Chondrocyte (in vitro differentiated cells): ENCODE measurements around the gene PTPRK. TPM values are rescaled to one million over a fixed set of nuclear protein-coding genes. Genes with fewer than 3 reads are reported as not detected.

Source experiments
- DNase-seq: peaks from one replicate; pipeline ENCODE4 v3.0.0; 2021; ENCODE audit warnings: mixed read lengths, low spot score
- H3K27ac Mint-ChIP-seq: one replicate; pipeline ENCODE4 v1.8.0; 2021; ENCODE audit warnings: mild to moderate bottlenecking, moderate library complexity, mixed read lengths; ENCODE audit not compliant: unreplicated experiment
- H3K27me3 Mint-ChIP-seq: 2 replicates; pipeline ENCODE4 v1.8.0; 2021; ENCODE audit warnings: low read depth, mixed read lengths
- H3K36me3 Mint-ChIP-seq: 2 replicates; pipeline ENCODE4 v1.8.0; 2021; ENCODE audit warnings: low read depth, mixed read lengths
- H3K4me1 Mint-ChIP-seq: 2 replicates; pipeline ENCODE4 v1.8.0; 2021; ENCODE audit warnings: low read depth, mild to moderate bottlenecking, mixed read lengths
- H3K4me3 Mint-ChIP-seq: one replicate; pipeline ENCODE4 v1.8.0; 2021; ENCODE audit warnings: mild to moderate bottlenecking, moderate library complexity, mixed read lengths; ENCODE audit not compliant: unreplicated experiment
- H3K9me3 Mint-ChIP-seq: 2 replicates; pipeline ENCODE4 v1.8.0; 2021; ENCODE audit warnings: low read depth, mixed read lengths
- CTCF ChIP-seq: fragments of 200-600 bp; sonication (generic); IDR thresholded peaks from 2 replicates; pipeline ENCODE4 v1.5.0; 2021; ENCODE audit warnings: antibody characterized with exemption, mild to moderate bottlenecking, moderate library complexity
- long read RNA-seq: library from polyadenylated mRNA; stranded (forward); transcript quantifications from one replicate; pipeline ENCODE4 v2.0.0, GENCODE V29; 2021
- total RNA-seq: library from RNA; stranded (reverse); gene quantifications from 3 replicates; pipeline ENCODE4 v1.2.1, GENCODE V29; 2021

The PTPRK gene
- 63.3 to 69.9 TPM (median 67.0 TPM) in 3 replicates for total RNA-seq
- long read RNA-seq, full-length matches to known transcripts, result 53 of 93 reads
- long read RNA-seq, partial matches to known transcripts, result 13 of 93 reads
- long read RNA-seq, other reads (novel, unspliced or antisense), result 27 of 93 reads

- H3K27me3 Mint-ChIP-seq, result no peaks in the 10 kb centered on the region
- H3K9me3 Mint-ChIP-seq, result no peaks in the 10 kb centered on the region
- H3K27ac Mint-ChIP-seq, result peak within 1 kb of the TSS; percentile 98
- H3K4me3 Mint-ChIP-seq, result peak within 1 kb of the TSS; percentile 98
- DNase-seq, result peak; percentile 99
- no peaks in the 10 kb centered on the region for H3K36me3 Mint-ChIP-seq
- peaks cover 39% of the 10 kb centered on the region for H3K4me1 Mint-ChIP-seq
- peak; percentile 80 for TF ChIP-seq CTCF
Measured at GRCh38 chr6:128520436-128521281, at the start of gene PTPRK. PTPRK (minus strand) TSS chr6:128520599; CDS start chr6:128520358, 241 bp downstream.

DNA sequence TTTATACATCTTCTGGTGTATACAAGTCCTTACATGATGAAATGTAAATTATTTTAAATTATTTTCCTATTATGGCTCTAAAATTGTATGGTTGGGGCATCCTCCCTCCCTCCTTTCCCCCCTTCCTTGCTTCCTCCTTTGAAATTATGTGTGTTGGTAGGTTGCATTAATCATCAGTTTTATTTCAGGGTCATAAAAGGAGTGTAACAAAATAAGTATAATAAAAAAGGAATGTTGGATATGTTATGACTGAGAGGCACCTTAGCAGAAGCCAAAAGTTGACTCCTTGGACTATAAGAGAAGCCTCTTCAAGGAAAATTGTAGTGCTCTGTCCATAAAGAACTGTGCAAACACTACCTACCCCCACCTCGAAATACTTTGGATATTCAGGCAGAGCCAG lies 46.6 kb upstream of the PTPRK start:
- DNase-seq, result no peak
- Mint-ChIP-seq H3K36me3 (peaks cover 1% of the 10 kb centered on the region), H3K27me3 (no peaks in the 10 kb centered on the region), H3K4me3 (no peak overlapping the region), H3K27ac (no peak overlapping the region), H3K9me3 (peaks cover 2% of the 10 kb centered on the region), H3K4me1 (peaks cover 36% of the 10 kb centered on the region)
- TF ChIP-seq CTCF, result no peak

DNA sequence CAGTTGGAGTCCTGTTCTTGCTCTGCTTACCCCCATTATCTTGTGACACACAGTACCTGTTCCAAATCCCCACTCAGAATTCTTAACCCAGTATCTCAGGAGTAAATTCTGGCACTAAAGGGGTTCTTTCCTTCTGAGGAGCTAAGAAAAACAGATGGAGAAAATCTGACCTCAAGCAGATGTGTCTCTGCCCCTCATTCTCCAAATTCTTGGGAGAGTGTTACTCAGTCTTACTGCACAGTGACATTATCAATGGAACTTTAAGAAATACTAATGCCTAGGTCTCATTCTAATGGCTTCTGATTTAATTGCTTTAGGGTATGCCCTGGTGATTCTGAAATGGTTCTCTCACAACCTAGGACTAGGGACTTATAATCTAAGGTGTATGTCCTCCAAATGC lies 40.6 kb upstream of the PTPRK start:
- H3K4me3 Mint-ChIP-seq, result no peak overlapping the region
- no peaks in the 10 kb centered on the region for H3K27me3 Mint-ChIP-seq
- no peak for TF ChIP-seq CTCF
- no peak for DNase-seq
- H3K36me3 Mint-ChIP-seq, result peaks cover 1% of the 10 kb centered on the region
- peaks cover 3% of the 10 kb centered on the region for H3K9me3 Mint-ChIP-seq
- no peak overlapping the region for H3K27ac Mint-ChIP-seq
- H3K4me1 Mint-ChIP-seq, result no peaks in the 10 kb centered on the region

GRCh38 chr6:128558924-128559323 lies 38.5 kb upstream of the PTPRK start:
- peaks cover 1% of the 10 kb centered on the region for H3K36me3 Mint-ChIP-seq
- no peaks in the 10 kb centered on the region for H3K4me1 Mint-ChIP-seq
- no peak overlapping the region for H3K27ac Mint-ChIP-seq
- H3K9me3 Mint-ChIP-seq, result peaks cover 3% of the 10 kb centered on the region
- no peaks in the 10 kb centered on the region for H3K27me3 Mint-ChIP-seq
- TF ChIP-seq CTCF, result no peak
- no peak overlapping the region for H3K4me3 Mint-ChIP-seq
- no peak for DNase-seq

DNA sequence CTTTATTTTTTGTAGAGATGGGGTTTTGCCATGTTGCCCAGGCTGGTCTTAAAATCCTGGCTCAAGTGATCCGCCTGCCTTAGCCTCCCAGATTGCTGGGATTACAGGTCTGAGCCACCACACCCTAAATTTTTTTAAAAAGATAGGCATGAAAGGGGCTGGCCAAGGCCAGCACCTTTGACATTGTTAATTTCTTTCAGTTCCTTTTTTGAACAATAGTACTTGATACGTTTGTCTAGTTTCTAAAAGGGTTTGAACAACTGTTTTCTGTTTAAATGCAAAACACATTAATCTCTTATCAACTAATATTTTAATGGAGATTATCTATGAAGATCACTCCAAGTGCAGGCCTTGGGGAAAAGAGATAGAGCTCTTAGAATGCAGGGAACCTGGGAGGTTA lies 37.6 kb upstream of the PTPRK start:
- Mint-ChIP-seq H3K4me3 (no peak overlapping the region), H3K36me3 (peaks cover 1% of the 10 kb centered on the region), H3K4me1 (no peaks in the 10 kb centered on the region), H3K27me3 (no peaks in the 10 kb centered on the region), H3K9me3 (peaks cover 3% of the 10 kb centered on the region), H3K27ac (no peak overlapping the region)
- no peak for TF ChIP-seq CTCF
- DNase-seq, result no peak
